NCI-H2227 treated with DMSO at 0.1 percent for 48 hours (cell line): ENCODE data around the gene THSD7A.

ENCODE experiments used
- DNase-seq: peaks from one replicate; lab custom pipeline; 2025; lab: John Stamatoyannopoulos, UW

The THSD7A gene, protein sequence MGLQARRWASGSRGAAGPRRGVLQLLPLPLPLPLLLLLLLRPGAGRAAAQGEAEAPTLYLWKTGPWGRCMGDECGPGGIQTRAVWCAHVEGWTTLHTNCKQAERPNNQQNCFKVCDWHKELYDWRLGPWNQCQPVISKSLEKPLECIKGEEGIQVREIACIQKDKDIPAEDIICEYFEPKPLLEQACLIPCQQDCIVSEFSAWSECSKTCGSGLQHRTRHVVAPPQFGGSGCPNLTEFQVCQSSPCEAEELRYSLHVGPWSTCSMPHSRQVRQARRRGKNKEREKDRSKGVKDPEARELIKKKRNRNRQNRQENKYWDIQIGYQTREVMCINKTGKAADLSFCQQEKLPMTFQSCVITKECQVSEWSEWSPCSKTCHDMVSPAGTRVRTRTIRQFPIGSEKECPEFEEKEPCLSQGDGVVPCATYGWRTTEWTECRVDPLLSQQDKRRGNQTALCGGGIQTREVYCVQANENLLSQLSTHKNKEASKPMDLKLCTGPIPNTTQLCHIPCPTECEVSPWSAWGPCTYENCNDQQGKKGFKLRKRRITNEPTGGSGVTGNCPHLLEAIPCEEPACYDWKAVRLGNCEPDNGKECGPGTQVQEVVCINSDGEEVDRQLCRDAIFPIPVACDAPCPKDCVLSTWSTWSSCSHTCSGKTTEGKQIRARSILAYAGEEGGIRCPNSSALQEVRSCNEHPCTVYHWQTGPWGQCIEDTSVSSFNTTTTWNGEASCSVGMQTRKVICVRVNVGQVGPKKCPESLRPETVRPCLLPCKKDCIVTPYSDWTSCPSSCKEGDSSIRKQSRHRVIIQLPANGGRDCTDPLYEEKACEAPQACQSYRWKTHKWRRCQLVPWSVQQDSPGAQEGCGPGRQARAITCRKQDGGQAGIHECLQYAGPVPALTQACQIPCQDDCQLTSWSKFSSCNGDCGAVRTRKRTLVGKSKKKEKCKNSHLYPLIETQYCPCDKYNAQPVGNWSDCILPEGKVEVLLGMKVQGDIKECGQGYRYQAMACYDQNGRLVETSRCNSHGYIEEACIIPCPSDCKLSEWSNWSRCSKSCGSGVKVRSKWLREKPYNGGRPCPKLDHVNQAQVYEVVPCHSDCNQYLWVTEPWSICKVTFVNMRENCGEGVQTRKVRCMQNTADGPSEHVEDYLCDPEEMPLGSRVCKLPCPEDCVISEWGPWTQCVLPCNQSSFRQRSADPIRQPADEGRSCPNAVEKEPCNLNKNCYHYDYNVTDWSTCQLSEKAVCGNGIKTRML (N-terminal part only)

DNA sequence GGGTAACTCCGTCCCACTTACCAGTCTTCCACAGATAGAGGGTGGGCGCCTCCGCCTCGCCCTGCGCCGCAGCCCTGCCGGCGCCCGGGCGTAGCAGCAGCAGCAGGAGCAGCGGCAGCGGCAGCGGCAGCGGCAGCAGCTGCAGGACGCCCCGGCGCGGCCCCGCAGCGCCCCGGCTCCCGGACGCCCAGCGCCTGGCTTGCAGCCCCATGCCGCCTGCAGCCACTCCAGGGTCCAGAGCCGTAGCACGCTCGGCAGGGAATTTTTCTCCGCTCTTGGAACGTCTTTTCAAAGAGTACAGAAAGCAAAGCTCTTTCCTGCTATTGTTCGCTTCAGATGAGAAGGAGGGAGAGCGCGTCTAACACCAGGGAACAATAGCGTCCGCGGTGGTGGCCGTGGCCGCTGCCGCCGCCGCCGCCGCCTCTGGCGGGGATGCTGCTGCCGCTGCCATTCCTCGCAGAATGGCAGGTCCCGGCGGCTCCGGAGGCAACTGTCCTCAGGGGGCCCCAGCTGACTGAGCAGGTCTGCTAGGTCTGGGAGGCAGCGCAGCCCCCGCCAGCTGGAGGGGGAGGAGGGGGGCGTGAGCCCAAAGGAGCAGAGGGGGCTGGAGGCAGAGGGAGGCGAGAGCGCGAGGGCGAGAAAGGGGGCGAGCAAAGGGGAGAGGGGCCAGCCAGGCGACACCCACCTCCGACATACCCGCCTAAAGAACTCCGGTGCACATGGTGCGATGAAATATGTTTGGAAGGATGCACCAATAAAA lies at the start of gene THSD7A:
Gene THSD7A, minus strand, starts transcription at position 463 of the 760 bp plus-strand sequence. Its CDS starts 252 bp downstream, at position 211.
- peak; percentile 51 for DNase-seq

DNA sequence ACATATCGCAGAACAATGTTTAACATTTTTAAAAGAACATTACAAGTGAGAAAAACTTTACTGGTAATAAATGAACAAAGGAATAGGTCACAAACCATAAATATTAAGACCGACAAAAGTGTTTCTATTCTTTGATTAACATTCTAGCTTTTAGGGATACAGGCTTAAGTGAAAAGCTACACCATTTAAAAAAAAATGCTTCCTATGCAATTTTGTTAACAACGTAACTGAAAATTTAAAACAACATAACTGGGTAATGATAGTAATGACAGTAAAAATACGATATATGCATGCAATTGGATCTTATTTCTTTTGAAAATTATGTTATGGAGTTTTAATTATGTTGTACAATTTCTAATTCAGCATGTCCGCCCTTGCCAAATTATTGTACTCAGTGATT lies 49.7 kb upstream of the THSD7A start:
- DNase-seq: no peak

DNA sequence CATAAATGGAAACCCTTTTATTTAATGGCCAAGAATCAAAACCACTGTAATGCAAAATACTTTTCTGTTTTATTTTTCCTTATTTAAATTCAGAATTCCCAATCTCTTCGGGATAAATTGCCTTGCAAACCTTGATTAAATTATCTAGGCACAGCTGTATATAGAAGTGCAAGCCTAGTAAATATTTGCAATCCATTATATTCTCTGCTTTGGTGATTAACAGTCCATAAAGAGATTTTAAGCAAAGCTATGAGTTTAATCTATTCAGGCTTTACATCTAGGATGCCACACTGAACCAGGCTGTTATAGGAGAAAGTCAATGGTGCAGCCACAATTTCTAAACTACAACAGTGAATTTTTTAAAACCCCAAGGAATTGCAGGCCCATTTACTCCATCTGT lies 43.6 kb upstream of the THSD7A start:
- DNase-seq: no peak

DNA sequence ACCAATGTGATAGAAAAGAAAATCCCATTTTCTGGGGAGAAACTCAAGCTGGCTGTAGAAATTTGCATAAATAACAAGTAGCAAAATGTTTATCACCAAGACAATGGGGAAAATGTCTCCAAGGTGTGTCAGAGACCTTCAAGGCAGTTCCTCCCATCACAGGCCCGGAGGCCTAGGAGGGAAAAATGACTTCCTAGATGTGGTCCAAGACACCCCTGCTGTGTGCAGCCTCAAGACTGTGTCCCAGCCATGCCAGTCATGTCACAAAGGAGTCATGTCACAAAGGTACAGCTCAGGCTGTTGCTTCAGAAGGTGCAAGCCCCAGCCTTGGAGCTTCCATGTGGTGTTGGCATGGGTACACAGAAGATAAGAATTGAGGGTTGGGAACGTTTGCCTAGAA lies 33.7 kb upstream of the THSD7A start:
- DNase-seq: no peak

DNA sequence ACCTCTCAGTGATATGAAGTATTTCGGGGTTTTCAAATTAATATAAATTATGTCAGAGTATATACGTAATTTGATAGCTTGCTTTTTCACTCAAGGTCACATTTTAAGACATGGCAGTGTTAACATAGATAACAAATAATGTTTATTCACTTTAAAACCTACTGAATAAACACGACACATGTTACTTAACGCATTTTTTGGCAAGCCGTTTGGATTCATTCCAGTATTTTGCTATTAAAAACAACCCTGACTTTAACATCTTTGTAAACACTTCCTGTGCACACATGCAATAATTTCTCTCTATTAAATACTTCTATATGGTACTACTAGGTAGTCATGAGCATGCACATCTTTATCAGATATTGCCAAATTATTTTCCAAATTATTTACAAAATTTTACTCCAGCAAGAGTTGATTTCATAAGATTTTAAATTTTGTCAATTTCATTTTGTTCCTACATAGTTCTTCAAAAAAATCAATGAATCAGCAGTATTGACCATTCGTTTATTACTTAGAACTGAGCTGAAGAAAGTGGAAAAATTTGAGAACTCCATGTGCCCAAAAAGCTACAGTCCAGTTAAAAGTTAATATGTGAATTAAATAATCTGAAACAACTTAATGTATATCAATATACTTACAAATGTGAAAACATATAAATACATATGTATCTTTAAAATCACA lies 26.8 kb upstream of the THSD7A start:
- no peak for DNase-seq

DNA sequence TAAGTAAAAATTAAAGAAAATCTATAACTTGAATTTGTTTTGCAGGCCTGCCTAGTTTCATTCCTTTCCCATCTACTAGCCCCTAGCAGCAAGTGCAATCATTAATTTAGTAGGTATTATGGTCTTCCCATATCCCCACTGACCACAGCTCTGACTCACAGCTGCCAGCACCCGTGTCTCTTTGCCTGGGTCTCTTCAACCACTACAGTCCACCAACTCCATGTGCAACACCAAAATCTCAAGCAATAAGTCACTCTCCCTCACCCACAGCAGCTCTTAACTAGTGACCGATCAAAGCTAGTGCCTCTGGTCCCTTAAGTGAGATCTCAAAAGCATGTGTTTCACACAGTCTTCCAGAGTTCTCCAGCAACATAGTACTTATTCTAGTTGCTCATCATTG lies 26.0 kb upstream of the THSD7A start:
- no peak for DNase-seq

DNA sequence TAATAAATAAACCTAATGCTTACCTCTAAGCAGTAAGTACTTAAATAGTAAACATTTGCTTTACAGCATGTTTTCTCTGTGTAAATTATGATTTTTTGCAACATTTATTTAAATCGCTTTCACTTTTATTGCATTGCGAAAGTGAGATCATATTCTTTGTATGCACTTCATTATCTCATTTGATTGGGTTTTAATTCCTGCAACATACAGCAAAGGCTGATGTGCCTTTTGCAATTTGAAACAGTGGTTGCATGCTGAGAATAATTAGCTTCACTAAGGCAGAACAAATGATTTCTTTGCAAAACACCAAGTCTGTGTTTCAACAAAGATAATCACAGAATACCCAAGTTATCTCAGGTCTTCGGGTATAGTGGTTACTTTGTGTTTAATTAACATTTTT lies 16.3 kb upstream of the THSD7A start:
- no peak for DNase-seq

DNA sequence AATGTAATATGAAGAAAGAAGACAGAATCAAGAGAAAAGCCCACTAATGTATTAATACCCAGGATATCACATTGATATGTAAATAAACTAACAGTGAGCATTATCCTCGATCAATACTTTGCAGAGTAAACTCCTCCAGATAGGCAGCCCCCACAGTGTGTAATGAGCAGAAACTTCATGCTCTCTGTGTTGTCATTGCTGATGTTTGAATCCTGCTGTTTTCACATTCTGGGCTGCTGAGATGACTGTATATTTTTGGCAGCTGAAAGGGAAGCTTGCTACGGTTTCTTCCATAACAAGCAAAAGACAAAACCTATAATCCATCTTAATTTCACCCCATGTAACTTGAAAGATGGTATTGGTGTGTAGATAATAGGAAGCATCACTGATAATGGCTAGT lies 15.3 kb upstream of the THSD7A start:
- peak; percentile 68 for DNase-seq

DNA sequence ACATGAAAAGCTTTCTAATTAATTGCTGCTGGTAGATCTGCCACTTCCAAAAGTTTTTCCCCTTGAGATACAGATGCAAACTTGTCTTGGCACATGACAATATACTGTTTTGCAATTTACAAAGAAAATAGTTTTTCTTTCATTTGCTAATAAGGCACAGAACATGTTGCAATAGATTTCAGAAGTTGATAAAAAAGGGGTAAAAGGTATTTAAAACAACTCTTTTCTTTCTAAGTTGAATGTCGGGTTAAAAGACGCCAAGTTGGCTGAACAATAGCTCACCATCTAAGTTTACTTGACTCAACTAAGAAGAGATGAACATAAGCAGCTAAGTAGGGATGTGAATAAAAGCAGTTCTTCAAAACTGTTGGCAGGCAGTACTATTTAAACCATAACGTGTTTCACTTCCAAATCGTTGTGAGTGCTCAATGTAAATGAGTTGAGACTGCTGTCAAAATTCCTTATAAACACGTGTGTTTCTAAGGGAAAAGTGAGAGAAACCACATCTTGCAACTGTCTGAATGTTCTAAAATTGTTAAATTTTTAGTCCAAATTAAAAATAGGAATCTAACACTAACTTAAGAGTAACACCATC lies 14.5 kb upstream of the THSD7A start:
- no peak for DNase-seq

DNA sequence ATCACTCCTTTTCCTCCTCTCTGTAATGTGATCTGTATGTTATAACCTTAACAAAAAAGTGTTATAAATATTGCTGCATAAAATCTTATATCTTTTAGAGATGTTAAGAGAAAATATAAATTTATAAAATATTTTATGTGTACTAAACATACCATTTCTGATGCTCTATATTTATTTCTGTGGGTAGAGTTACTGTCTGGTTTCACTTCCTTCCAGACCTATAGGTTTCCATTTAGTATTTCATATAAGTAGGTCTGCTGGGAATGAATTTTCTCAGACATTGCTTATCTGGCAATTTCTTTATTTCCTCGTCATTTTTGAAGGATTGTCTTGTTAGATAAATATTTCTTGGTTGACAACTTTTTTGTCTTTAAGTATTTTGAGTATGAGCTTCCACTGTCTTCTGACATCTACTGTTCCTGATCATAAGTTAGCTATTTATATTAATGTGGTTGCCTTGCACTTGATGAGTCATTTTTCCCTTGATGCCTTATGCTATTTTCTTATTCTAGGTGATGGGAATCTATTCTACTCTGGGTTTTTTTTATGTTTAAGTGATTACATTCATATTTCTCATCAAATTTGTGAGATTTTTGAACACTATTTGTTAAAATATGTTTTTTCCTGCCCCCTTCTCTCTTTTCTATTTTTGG lies 11.2 kb upstream of the THSD7A start:
- no peak for DNase-seq

DNA sequence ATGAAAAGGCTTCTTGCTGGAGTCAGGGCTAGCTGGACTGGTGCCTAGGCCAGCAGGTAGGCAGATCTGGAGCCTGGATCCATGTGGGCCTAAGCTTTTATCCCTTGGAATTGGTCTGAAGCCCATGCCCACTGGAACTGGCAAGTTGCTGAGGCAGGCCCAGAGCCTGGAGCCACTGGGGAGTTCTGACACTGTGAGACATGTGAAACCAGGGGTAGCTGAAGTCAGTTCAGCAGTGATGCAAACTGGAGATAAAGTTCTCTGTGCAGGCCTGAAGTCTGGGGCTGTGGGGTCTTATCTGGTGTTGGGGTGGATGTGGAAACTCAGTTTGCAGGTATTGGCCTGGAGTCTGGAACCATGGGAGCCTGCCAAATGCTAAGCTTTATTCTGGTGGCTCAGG lies 9.7 kb upstream of the THSD7A start:
- DNase-seq: no peak

DNA sequence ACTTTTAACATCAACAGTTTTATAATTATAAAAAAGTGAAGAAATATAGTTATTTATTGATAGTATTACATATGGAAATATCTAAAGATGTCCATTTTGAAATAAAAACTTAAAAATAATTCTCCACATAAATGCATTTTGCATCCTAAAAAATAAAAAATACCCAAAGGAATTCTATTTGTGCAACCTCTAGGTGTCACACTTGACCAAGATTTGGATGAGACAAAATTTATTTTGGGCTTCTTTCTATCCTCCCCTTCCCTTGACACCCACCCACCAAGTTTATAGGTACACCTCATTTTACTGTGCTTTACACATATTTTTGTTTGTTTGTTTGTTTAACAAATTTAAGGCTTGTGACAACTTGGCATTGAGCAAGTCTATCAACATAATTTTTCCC lies 3.3 kb upstream of the THSD7A start:
- peak; percentile 24 for DNase-seq

DNA sequence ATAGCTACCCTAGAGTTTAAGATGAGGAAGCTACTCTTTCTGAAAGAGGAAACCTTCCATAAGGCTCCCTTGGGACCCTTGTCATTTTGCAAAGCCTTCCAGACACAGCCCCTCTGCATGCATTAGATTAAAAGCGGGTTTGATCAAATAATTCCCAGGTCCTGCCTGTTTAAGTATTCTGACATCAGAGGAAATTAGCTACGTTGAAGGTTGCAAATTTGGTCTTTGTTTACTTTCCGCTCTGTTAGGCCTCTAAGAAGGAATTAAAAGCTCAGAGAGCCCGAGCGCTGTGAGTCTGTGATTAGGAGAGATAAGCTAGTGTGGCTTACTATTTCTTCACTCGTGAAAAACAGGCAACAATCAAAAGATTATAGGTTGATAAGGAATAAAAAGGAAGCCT lies 1.4 kb upstream of the THSD7A start:
- no peak for DNase-seq

DNA sequence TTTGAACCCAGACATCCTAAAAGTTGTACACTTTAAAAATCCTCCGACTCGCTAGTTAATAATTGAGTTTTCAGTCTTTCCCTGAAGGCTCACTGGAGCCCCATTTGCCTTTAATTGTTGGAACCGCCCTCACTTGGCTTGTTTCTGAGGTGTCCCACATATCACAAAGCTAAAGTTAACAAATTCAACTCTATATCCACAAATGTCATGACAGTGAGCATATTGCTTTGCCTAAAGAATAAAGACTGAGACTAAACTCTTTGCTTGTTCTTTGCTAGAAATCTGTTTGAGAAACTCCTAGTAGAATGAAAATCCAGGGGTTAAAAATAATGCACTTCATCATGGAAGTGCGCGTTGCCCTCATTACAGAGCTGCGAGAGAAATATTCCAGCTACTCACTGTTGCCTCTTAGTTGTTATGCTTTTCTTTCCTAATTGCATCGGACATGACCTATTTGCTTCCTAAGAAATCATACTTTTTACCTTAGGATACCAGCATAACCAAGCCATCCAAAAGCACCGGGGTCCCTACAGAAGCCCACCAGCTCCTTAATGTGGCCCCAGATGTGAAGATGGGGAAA lies 752 bp downstream of the THSD7A start:
- DNase-seq: no peak

DNA sequence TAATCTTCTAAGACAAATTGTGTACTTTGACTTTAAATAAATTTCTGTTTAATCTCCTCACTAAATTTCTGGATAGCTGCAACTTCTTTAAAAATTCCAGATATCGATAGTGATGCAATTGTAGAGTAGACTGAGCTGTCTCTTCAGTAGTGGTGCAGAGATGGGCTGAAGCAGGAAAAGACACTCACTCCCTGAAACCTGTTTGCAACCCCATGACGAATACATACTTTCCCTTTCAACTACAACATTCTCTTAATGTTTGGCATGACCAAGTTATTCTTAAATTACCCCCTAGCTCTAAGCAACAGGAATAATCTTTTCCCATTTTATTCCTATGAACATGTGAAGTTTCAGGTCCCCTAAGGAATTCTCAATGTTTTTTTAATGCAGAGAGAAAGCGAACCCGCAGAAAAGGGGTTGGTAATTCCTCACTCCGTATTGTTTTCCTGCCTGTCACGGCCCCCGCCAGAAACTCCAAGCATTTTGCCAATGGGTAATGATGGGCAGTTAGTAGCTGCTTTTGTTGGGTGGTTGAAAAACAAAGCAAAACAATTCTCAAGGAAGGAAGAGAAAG lies 1.3 kb downstream of the THSD7A start:
- DNase-seq: no peak

DNA sequence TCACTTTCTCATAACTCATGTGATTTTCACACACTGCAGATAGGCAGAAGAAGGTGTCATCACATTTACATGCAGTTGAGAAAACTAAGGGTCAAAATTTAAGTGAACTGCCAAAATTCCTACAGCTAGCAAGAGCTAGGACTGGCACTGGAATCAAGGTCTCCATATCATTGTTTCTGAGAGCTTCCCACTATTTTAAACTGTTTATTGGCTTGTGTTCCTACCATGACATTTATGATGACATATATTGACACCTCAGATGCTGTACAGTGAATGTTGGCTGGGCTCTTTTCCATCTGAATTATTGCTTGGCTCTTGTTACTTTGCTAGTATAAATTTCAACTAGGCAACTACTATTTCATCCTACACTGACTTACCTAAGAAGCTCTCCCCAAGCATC lies 2.0 kb downstream of the THSD7A start:
- DNase-seq: no peak

DNA sequence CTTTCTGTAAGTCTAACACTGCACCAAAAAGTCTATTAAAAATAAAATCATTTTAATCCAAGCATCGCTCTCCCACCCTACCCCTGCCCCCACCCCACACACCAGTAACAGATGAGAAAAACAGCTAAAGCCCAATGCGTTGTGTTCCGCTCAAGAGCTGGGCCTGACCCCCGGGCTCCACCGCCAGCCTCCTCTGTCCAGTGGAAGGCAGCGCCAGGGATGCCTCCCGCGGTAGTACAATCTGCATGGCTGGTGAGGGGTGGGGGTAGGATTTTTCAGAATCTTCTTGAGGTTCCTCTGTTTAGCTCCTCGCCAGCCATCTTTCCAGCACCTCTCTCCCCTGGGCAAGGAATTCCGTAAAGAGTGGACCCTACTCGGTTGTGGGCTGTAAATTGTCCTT lies 12.1 kb downstream of the THSD7A start:
- DNase-seq: no peak

DNA sequence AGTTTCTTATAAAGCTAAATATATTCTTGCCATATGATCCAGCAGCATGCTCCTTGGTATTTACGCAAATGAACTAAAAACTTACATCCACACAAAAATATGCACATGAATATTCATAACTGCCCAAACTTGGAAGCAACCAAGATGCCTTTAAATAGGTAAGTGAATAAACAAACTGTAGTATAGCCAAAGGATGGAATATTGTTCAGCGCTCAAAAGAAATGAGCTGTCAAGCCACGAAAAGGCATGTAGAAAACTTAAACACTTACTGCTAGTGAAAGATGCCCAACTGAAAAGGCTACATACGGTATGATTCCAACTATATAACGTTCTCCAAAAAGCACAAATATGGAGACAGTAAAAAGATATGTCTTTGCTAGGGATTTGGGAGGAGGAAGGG lies 12.7 kb downstream of the THSD7A start:
- DNase-seq: no peak

DNA sequence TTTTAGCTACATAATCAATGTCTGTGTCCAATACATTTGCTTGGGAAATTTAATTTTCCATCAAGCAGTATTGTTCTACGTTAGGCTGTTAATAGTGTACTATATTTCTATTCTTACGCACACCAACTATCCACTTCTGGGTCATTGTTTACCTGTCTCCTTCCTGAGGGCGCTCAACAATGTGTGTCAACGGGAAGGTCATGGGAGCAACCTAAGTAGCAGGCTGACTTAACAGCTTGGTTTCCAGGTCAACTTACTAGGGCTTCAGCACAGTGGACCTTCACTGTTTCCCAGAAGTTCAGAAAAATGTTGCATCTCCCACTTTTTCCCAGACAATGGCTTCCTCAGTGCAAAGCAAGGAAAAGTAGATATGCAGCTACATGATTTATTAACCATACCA lies 13.7 kb downstream of the THSD7A start:
- DNase-seq: no peak
